H1 (cell line): ENCODE results near the gene RHBDD2. TPM values are rescaled to one million over a fixed set of nuclear protein-coding genes. Genes with fewer than 3 reads are reported as not detected.
A peak's percentile ranks its signal among the peaks of the same experiment; 100 is the strongest.

ENCODE experiments used
- CTCF ChIA-PET: fragments of 300-600 bp; sonication (Branson Sonifier 250); formaldehyde crosslinking; loops from one replicate; lab custom pipeline; 2021; ENCODE audit not compliant: partially characterized antibody; lab: Charles Lee
- POLR2A ChIA-PET: fragments of 300-600 bp; sonication (Branson Sonifier 250); formaldehyde crosslinking; loops from one replicate; lab custom pipeline; 2021; ENCODE audit warnings: inconsistent platforms; ENCODE audit not compliant: partially characterized antibody; lab: Charles Lee
- DNase-seq, 2 experiments: peaks; one replicate each; pipeline versions ENCODE4 v3.0.0 to v3.0.0-alpha.2; 2010 to 2022; ENCODE audit warnings: low spot score in 2 of 2, low read depth in 1 of 2, mixed read lengths in 1 of 2
- FAIRE-seq: peaks from 2 replicates; lab custom pipeline; 2011; peaks lifted over from hg19 to GRCh38; lab: Jason Lieb, UNC
- H2AFZ ChIP-seq: 2 replicates; pipeline ENCODE4 v1.8.1; 2012; ENCODE audit warnings: low read length, inconsistent platforms
- H2AK5ac ChIP-seq: 2 replicates; pipeline ENCODE4 v1.6.1; 2013; ENCODE audit warnings: low read depth, low read length
- H2BK120ac ChIP-seq: replicated peaks from 2 replicates; pipeline ENCODE3; 2013; ENCODE audit warnings: low read depth, low read length, inconsistent platforms
- H2BK12ac ChIP-seq: 2 replicates; pipeline ENCODE4 v1.6.1; 2013; ENCODE audit warnings: low read depth, low read length
- H2BK15ac ChIP-seq: 2 replicates; pipeline ENCODE4 v1.6.1; 2013; ENCODE audit warnings: low read length
- H2BK20ac ChIP-seq: 2 replicates; pipeline ENCODE4 v1.6.1; 2013; ENCODE audit warnings: low read length
- H2BK5ac ChIP-seq: 2 replicates; pipeline ENCODE4 v1.6.1; 2013; ENCODE audit warnings: low read depth, low read length
- H3K14ac ChIP-seq: 2 replicates; pipeline ENCODE4 v1.6.1; 2013; ENCODE audit warnings: inconsistent platforms; ENCODE audit not compliant: insufficient read length
- H3K18ac ChIP-seq: 2 replicates; pipeline ENCODE4 v1.6.1; 2013; ENCODE audit warnings: low read length; ENCODE audit errors: extremely low read depth
- H3K23ac ChIP-seq: 2 replicates; pipeline ENCODE4 v1.6.1; 2013; ENCODE audit warnings: inconsistent platforms; ENCODE audit not compliant: insufficient read length
- H3K23me2 ChIP-seq: 2 replicates; pipeline ENCODE4 v1.6.1; 2013; ENCODE audit warnings: low read depth, low read length
- H3K27ac ChIP-seq: 2 replicates; pipeline ENCODE4 v1.6.1; 2011; ENCODE audit warnings: low read depth, low read length, inconsistent platforms
- H3K27me3 ChIP-seq, 4 experiments: replicated peaks in 1 of 4; 1 replicate in 1 of 4; 2 replicates in 3 of 4; pipeline versions ENCODE4 v1.6.1 to v1.8.1; 2011 to 2013; ENCODE audit warnings: low read length in 3 of 4, mild to moderate bottlenecking in 3 of 4, inconsistent platforms in 2 of 4, mixed read lengths in 2 of 4, moderate library complexity in 1 of 4; ENCODE audit not compliant: control insufficient read depth in 3 of 4, insufficient read depth in 3 of 4; ENCODE audit errors: extremely low read depth in 1 of 4
- H3K36me3 ChIP-seq, 4 experiments: 2 replicates each; pipeline versions ENCODE4 v1.6.1 to v1.8.1; 2011 to 2013; ENCODE audit warnings: mild to moderate bottlenecking in 4 of 4, low read length in 3 of 4, moderate library complexity in 2 of 4, control low read depth in 1 of 4, inconsistent platforms in 1 of 4; ENCODE audit not compliant: insufficient read depth in 4 of 4, control insufficient read depth in 2 of 4
- H3K4ac ChIP-seq: replicated peaks from 2 replicates; pipeline ENCODE3; 2013; ENCODE audit warnings: low read length, low read depth, mixed read lengths, inconsistent platforms; ENCODE audit not compliant: insufficient read length
- H3K4me1 ChIP-seq, 4 experiments: replicated peaks in 1 of 4; 1 replicate in 1 of 4; 2 replicates in 3 of 4; pipeline versions ENCODE4 v1.6.1 to v1.8.1; 2011 to 2013; ENCODE audit warnings: low read length in 3 of 4, inconsistent platforms in 2 of 4, mixed read lengths in 1 of 4; ENCODE audit not compliant: insufficient read depth in 4 of 4, control insufficient read depth in 3 of 4
- H3K4me2 ChIP-seq, 2 experiments: 2 replicates each; pipeline versions ENCODE4 v1.6.1 to v1.8.1; 2011 to 2013; ENCODE audit warnings: low read depth in 2 of 2, low read length in 2 of 2, control low read depth in 1 of 2, inconsistent platforms in 1 of 2, mild to moderate bottlenecking in 1 of 2; ENCODE audit not compliant: insufficient read depth in 1 of 2
- H3K4me3 ChIP-seq, 4 experiments: fragments of 200-600, 300-600 bp in 1 of 4; sonication (generic), shearing (Covaris generic), sonication (Bioruptor Twin) in 1 of 4; 2 replicates each; pipeline versions ENCODE4 v1.5.1 to v1.8.1; 2011 to 2016; ENCODE audit warnings: low read length in 4 of 4, low read depth in 3 of 4, control low read depth in 2 of 4, inconsistent platforms in 2 of 4, mild to moderate bottlenecking in 2 of 4, mixed read lengths in 1 of 4, moderate library complexity in 1 of 4; ENCODE audit not compliant: insufficient read depth in 2 of 4; ENCODE audit errors: extremely low read depth in 1 of 4
- H3K56ac ChIP-seq: replicated peaks from 2 replicates; pipeline ENCODE3; 2013; ENCODE audit warnings: low read depth, mild to moderate bottlenecking, mixed read lengths, low read length, inconsistent platforms; ENCODE audit not compliant: insufficient read length
- H3K79me1 ChIP-seq: 2 replicates; pipeline ENCODE4 v1.6.1; 2013; ENCODE audit warnings: low read depth, low read length, control low read depth
- H3K79me2 ChIP-seq, 2 experiments: 2 replicates each; pipeline versions ENCODE4 v1.6.1 to v1.8.1; 2012 to 2013; ENCODE audit warnings: low read length in 2 of 2, mild to moderate bottlenecking in 2 of 2, inconsistent platforms in 1 of 2; ENCODE audit not compliant: insufficient read depth in 2 of 2, control insufficient read depth in 1 of 2
- H3K9ac ChIP-seq, 4 experiments: replicated peaks in 1 of 4; 1 replicate in 1 of 4; 2 replicates in 3 of 4; pipeline versions ENCODE4 v1.6.1 to v1.8.1; 2011 to 2013; ENCODE audit warnings: low read depth in 3 of 4, low read length in 3 of 4, control low read depth in 2 of 4, mild to moderate bottlenecking in 2 of 4, moderate library complexity in 2 of 4, inconsistent platforms in 1 of 4; ENCODE audit errors: extremely low read depth in 1 of 4
- H3K9me3 ChIP-seq, 2 experiments: 2 replicates each; pipeline versions ENCODE4 v1.6.1 to v1.8.1; 2012 to 2013; ENCODE audit warnings: mild to moderate bottlenecking in 2 of 2, moderate library complexity in 2 of 2, control low read depth in 1 of 2, inconsistent platforms in 1 of 2, low read depth in 1 of 2, low read length in 1 of 2, mixed read lengths in 1 of 2; ENCODE audit not compliant: insufficient read depth in 2 of 2
- H4K20me1 ChIP-seq, 2 experiments: replicated peaks in 1 of 2; 2 replicates each; pipeline versions ENCODE3 to v1.8.1; 2011 to 2013; ENCODE audit warnings: inconsistent platforms in 2 of 2, low read length in 2 of 2, mild to moderate bottlenecking in 1 of 2; ENCODE audit not compliant: insufficient read depth in 2 of 2, control insufficient read depth in 1 of 2
- H4K5ac ChIP-seq: 2 replicates; pipeline ENCODE4 v1.6.1; 2013; ENCODE audit warnings: low read length, low read depth, mixed read lengths, inconsistent platforms; ENCODE audit not compliant: insufficient read length
- H4K8ac ChIP-seq: 2 replicates; pipeline ENCODE4 v1.8.0; 2013; ENCODE audit warnings: mild to moderate bottlenecking, moderate library complexity, low read length, inconsistent platforms; ENCODE audit not compliant: insufficient read depth; ENCODE audit errors: extremely low read depth
- H4K91ac ChIP-seq: replicated peaks from 2 replicates; pipeline ENCODE3; 2013; ENCODE audit warnings: low read length, mixed read lengths, inconsistent platforms; ENCODE audit not compliant: insufficient read length
- CEBPB ChIP-seq: IDR thresholded peaks from 2 replicates; pipeline ENCODE4 v1.6.1; 2012; ENCODE audit warnings: low read depth, low read length
- EGR1 ChIP-seq: IDR thresholded peaks from 2 replicates; pipeline ENCODE4 v1.6.1; 2011; ENCODE audit warnings: low read depth, low read length, borderline replicate concordance
- HDAC2 ChIP-seq, 2 experiments: fragments of 300-600 bp in 1 of 2; sonication (generic) in 1 of 2; IDR thresholded peaks; 2 replicates each; pipeline ENCODE4 v1.6.1; 2011 to 2012; ENCODE audit warnings: low read depth in 2 of 2, low read length in 2 of 2, mild to moderate bottlenecking in 2 of 2, moderate library complexity in 2 of 2, borderline replicate concordance in 1 of 2, inconsistent platforms in 1 of 2
- KDM4A ChIP-seq: IDR thresholded peaks from one replicate; pipeline ENCODE4 v1.7.1; 2012; ENCODE audit warnings: low read depth, mild to moderate bottlenecking, moderate library complexity, low read length, inconsistent platforms; ENCODE audit not compliant: severe bottlenecking
- KDM5A ChIP-seq: fragments of 200-600 bp; IDR thresholded peaks from 2 replicates; pipeline ENCODE4 v1.7.1; 2012; ENCODE audit warnings: mild to moderate bottlenecking, low read length, inconsistent platforms, mixed read lengths
- RXRA ChIP-seq: IDR thresholded peaks from 2 replicates; pipeline ENCODE4 v1.6.1; 2011; ENCODE audit warnings: low read depth, mild to moderate bottlenecking, low read length, moderate library complexity; ENCODE audit not compliant: insufficient read depth
- WGBS, 2 experiments: shearing (Covaris generic) in 1 of 2; methylation state at CpG; one replicate each; pipeline versions ENCODE4 v1.1.6 to v1.1.7; 2013 to 2015; ENCODE audit warnings: low lambda C conversion rate in 2 of 2, mixed read lengths in 2 of 2, inconsistent platforms in 1 of 2, low coverage in 1 of 2, missing lambda C conversion rate in 1 of 2; ENCODE audit not compliant: insufficient replicate concordance in 2 of 2, insufficient coverage in 1 of 2, insufficient read length in 1 of 2; ENCODE audit errors: extremely low coverage in 1 of 2, missing lambda C conversion rate in 1 of 2; 5-methylcytosine and 5-hydroxymethylcytosine counted together
- polyA plus RNA-seq, 7 experiments: library from polyadenylated mRNA; depleted of rRNA in 3 of 7; stranded (reverse) in 5 of 7; unstranded in 2 of 7; fragments of >200 nt in 5 of 7; fragments of 200-250 nt in 2 of 7; gene quantifications; 1 replicate in 5 of 7; 2 replicates in 1 of 7; 4 replicates in 1 of 7; pipeline versions ENCODE4 v1.2.1 to v1.2.3, GENCODE V29; 2011 to 2013; ENCODE audit warnings: missing spikeins in 2 of 7, mixed read lengths in 2 of 7
- total RNA-seq: library from RNA; stranded (reverse); fragmentation: NEBNext Ultra II Directional; extraction: Animal tissue kit (Norgen Biotek cat#: 25700); gene quantifications from 2 replicates; pipeline ENCODE4 v1.2.1, GENCODE V29; 2021
- TF ChIP-seq, protein P1 (sequence below): IDR thresholded peaks from 2 replicates; pipeline ENCODE4 v1.6.1; 2011; ENCODE audit warnings: low read depth, mild to moderate bottlenecking, low read length; ENCODE audit not compliant: insufficient read depth

The RHBDD2 gene
- total and polyA plus RNA-seq, 2 of the 8 experiments (the other 6 are each of a cell fraction or from before 2014, with no cell fraction given): 28.3 to 65.5 TPM

DNA sequence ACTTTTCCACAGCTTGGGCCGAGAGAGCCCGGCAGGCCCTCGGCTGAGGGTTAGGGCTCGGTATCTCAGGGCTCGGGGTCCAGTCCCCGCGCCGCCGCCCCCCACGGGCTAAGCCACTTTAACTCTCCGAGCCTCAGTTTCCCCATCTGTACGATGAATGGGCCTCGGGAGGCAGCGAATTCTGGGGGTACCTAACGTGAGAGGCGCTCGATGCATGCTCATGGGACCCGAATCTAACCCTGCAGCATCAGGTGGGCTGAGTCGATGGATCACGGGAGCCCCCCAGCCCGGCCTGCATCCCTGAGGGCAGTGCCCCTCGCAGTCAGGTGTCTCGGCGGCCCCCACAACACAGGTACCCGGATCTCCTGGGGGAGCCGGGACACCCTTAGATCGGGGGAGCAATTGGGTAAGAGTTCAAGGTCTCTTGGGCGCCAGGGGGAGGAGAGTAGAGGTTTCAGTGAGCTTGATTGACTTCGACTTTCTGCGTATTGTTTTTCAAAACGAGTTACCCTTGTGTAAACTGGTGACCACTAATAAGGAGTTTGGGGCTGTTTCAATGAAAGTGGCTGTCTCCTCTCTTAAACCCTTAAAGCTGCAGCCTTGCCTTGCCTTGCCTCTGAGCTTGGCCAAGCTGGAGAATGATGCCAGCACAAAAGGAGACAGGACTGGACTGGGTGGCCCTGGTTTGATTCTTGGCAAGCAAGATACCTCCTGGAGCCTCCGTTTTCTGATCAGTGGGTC, 36.8 kb downstream of the RHBDD2 start:
- TF ChIP-seq KDM4A (peak; percentile 73), HDAC2 (IDR thresholded peaks at IDR 0.05; ENCODE audit: borderline replicate concordance in 1 of 2, low read depth in 2 of 2, low read length in 2 of 2) (no peak), RXRA (no peak), KDM5A (no peak), EGR1 (no peak), CEBPB (peak; percentile 14; the same call in 1 of the 2 replicates)
- TF ChIP-seq, protein P1, sequence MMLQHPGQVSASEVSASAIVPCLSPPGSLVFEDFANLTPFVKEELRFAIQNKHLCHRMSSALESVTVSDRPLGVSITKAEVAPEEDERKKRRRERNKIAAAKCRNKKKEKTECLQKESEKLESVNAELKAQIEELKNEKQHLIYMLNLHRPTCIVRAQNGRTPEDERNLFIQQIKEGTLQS: no peak
- no peak overlapping the region for H2BK5ac ChIP-seq
- H2AK5ac ChIP-seq: no peak overlapping the region
- H3K27me3 ChIP-seq: no peaks in the 10 kb centered on the region
- H2BK12ac ChIP-seq: no peak overlapping the region
- no peaks in the 10 kb centered on the region for H3K36me3 ChIP-seq
- ChIA-PET CTCF (interaction anchor here (0.6 to 1.7 kb wide), 5 partner anchors 10 to 105 kb away, joined by 3 to 4 read pairs (median 3); no protein-coding TSS in a partner anchor), POLR2A (interaction anchor here (0.7 to 4.7 kb wide), 32 partner anchors 9 to 266 kb away, joined by 3 to 43 read pairs (median 4); partner anchors contain the start of gene RHBDD2)
- peak overlapping the region; percentile 1 to 70 (median 62) for H3K9ac ChIP-seq
- peak overlapping the region; percentile 58 for H4K5ac ChIP-seq
- peak overlapping the region; percentile 25; the same call in 1 of the 2 replicates for H3K27ac ChIP-seq
- H3K9me3 ChIP-seq: no peaks in the 10 kb centered on the region
- H2BK120ac ChIP-seq: no peak overlapping the region
- H2BK15ac ChIP-seq: no peak overlapping the region
- H2AFZ ChIP-seq: no peak overlapping the region
- H3K18ac ChIP-seq: peak overlapping the region; percentile 65; the same call in 1 of the 2 replicates
- H4K8ac ChIP-seq: peak overlapping the region; percentile 86
- H3K4ac ChIP-seq: peak overlapping the region; percentile 87
- H3K4me1 ChIP-seq: peaks cover 2 to 12% (median 4%) of the 10 kb centered on the region in 4 experiments; a peak in 5 of 7 replicates
- peak overlapping the region; percentile 66 to 89 (median 74) for H3K4me3 ChIP-seq
- no peak overlapping the region for H3K14ac ChIP-seq
- H3K4me2 ChIP-seq: peak overlapping the region; percentile 76 to 88
- H3K79me1 ChIP-seq: peaks cover 10% of the 10 kb centered on the region
- H4K91ac ChIP-seq: no peak overlapping the region
- H3K56ac ChIP-seq: peak overlapping the region; percentile 73
- H3K23me2 ChIP-seq: peaks cover 10% of the 10 kb centered on the region
- FAIRE-seq (no peak), DNase-seq (peak in 1 of 2 experiments; percentile 64)
- 2% methylated on average over 32 of the region's 32 CpGs; no CpG with 5 or more reads in 1 of the 2 experiments for WGBS, 2 experiments
- peaks cover 18 to 48% of the 10 kb centered on the region in 2 experiments for H3K79me2 ChIP-seq
- H4K20me1 ChIP-seq: peaks cover 6 to 18% of the 10 kb centered on the region in 2 experiments
- H3K23ac ChIP-seq: no peak overlapping the region
- H2BK20ac ChIP-seq: no peak overlapping the region
